Heart left ventricle (tissue), 16 donors: ENCODE measurements around the gene ABHD10. TPM values are rescaled to one million over a fixed set of nuclear protein-coding genes. Genes with fewer than 3 reads are reported as not detected.
A peak's percentile ranks its signal among the peaks of the same experiment; 100 is the strongest.

Experiments used
- ATAC-seq, 4 donors: fragments of 200-7000 bp; cut with Tn5 transposase; one replicate each; pipeline ENCODE4 v1.9.1; 2020 to 2022; ENCODE audit warnings: moderate library complexity in 4 of 4, mild to moderate bottlenecking in 3 of 4, moderate number of reproducible peaks in 1 of 4
- DNase-seq, 5 donors: peaks; one replicate each; pipeline ENCODE4 v3.0.0-alpha.2; 2020
- H3K27ac ChIP-seq, 12 donors: fragments of 200-600 bp; sonication (generic) in 4 of 12; one replicate each; pipeline versions ENCODE4 v1.5.0 to v1.8.0; 2016 to 2022; ENCODE audit warnings: mild to moderate bottlenecking in 2 of 12
- H3K27me3 ChIP-seq, 9 donors: fragments of 200-600 bp; sonication (generic) in 2 of 9; one replicate each; pipeline versions ENCODE4 v1.5.1 to v1.8.0; 2016 to 2022; ENCODE audit warnings: mild to moderate bottlenecking in 3 of 9
- H3K36me3 ChIP-seq, 9 donors: fragments of 200-600 bp; sonication (generic) in 2 of 9; one replicate each; pipeline versions ENCODE4 v1.5.0 to v1.8.0; 2018 to 2022; ENCODE audit warnings: mild to moderate bottlenecking in 2 of 9
- H3K4me1 ChIP-seq, 12 donors: fragments of 200-600 bp; sonication (generic) in 4 of 12; one replicate each; pipeline versions ENCODE4 v1.5.0 to v1.8.0; 2016 to 2022; ENCODE audit warnings: mild to moderate bottlenecking in 3 of 12
- H3K4me3 ChIP-seq, 12 donors: fragments of 200-600 bp; sonication (generic) in 4 of 12; one replicate each; pipeline versions ENCODE4 v1.5.0 to v1.8.0; 2017 to 2022; ENCODE audit warnings: mild to moderate bottlenecking in 9 of 12, moderate library complexity in 4 of 12
- H3K9me3 ChIP-seq, 12 donors: fragments of 200-600 bp; sonication (generic) in 4 of 12; one replicate each; pipeline versions ENCODE4 v1.5.0 to v1.8.0; 2016 to 2022; ENCODE audit warnings: mild to moderate bottlenecking in 1 of 12
- CTCF ChIP-seq, 12 donors: fragments of 200-600 bp; sonication (generic) in 4 of 12; IDR thresholded peaks; one replicate each; pipeline versions ENCODE4 v1.5.0 to v1.8.0; 2018 to 2022; ENCODE audit warnings: antibody characterized with exemption in 12 of 12, mild to moderate bottlenecking in 5 of 12
- POLR2A ChIP-seq, 2 donors: fragments of 450-650 bp; IDR thresholded peaks; one replicate each; pipeline ENCODE4 v1.6.1; 2017; ENCODE audit warnings: antibody characterized with exemption in 2 of 2, mild to moderate bottlenecking in 2 of 2, moderate library complexity in 2 of 2
- WGBS, 4 donors: extraction: QIAGEN DNeasy Blood & Tissue Kit in 2 of 4; methylation state at CpG; one replicate each; pipeline versions ENCODE4 v1.1.5 to v1.1.7; 2013 to 2018; 5-methylcytosine and 5-hydroxymethylcytosine counted together
- intact Hi-C, 10 donors: fragments of 100-400 bp; cut with DNase I; formaldehyde crosslinking; loops; one replicate each; pipeline versions ENCODE4 v1.11.1 to v1.14.2; 2022
- polyA plus RNA-seq, 2 donors: library from polyadenylated mRNA; stranded (reverse); fragments of 200-250 nt; gene quantifications; one replicate each; pipeline ENCODE4 v1.2.3, GENCODE V29; 2013
- total RNA-seq, 9 donors: library from RNA; depleted of rRNA in 2 of 9; stranded (reverse); fragments of >200 nt in 2 of 9; fragmentation: NEBNext Ultra II Directional in 3 of 9; extraction: Animal tissue kit (Norgen Biotek cat#: 25700) in 3 of 9; gene quantifications; one replicate each; pipeline versions ENCODE4 v1.1.0 to v1.2.4, GENCODE V29; 2016 to 2023
- donor health status: ischemic (EF 13 %, LVEDD 7.1; RV severe dilation, severe dysfunction).
- donor health status: healthy with polysubstance abuse.
- donor health status: DM: no; HTN: yes; CAD: no.
- donor health status: DM: no; HTN: no; CAD: no.
- donor health status: ischemic (EF 25% LVEDD 6.9; RV normal size, moderate dysfunction).
- donor health status: ischemic (EF 25% LVEDD 5.7; RV mildly dilated, moderate dysfunction).
- donor health status: healthy.
- donor health status: DM: yes; HTN: yes; CAD: no.
- donor health status: ischemic (EF 35%, LVEDD 5.7; RV mildly dilated, moderate dysfunction).
- donor health status: nonischemic (EF 11% LVEDD 7.7; RV severe dilation, severe dysfunction).
- donor health status: DM: yes; HTN: yes; CAD: no.
- donor health status: PGD.
- donor health status: ischemic (EF 29% LVEDD 5.4; RV normal size, mild dysfunction).
- donor health status: nonischemic (EF 23%, LVEDD 6.1; RV moderate dilation, normal function).

The ABHD10 gene
- total and polyA plus RNA-seq, 11 donors, result 13.5 to 50.1 (median 40.0) TPM

DNA sequence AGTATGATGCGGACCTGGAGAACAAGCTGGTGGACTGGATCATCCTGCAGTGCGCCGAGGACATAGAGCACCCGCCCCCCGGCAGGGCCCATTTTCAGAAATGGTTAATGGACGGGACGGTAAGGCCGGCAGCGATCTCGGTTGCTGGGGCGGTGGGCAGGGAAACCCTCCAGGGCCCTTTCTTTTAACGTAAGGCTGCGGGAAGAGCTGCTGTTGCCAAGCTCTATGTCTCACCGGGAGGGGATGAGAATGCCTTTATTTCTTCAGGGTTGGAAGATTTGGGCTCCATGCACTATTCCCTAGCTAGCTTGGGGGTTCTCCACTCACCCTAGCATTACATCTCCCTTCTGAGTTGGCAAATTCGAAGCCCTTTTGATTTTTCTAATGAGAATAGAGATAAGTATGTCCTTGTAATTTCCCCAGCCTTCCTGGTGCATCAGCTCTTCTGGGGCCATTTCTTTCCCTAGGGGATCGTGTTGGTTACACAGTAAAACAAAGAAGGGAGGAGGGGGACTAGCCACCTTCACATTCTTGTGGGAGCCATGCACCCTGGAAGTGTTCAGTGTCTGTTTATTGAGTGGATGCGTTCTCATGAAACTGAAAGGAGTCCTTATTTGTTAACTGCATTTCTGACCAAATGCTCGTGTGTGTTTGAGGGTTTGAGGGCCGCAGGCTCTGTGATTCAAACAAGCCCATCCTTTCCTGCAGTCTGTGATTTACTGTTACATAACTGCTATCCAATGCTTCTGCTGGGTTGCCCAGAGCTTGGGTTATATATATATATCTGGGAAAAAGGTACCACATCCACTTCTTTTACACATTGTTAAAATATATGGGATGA is 20.9 kb downstream of the ABHD10 start:
- Histone ChIP-seq H3K4me3 (peak overlapping the region in 10 of 12 donors; percentile 22 to 59 (median 46)), H3K27me3 (peaks cover 0 to 20% (median 0%) of the 10 kb centered on the region in 9 donors), H3K9me3 (no peaks in the 10 kb centered on the region), H3K36me3 (no peaks in the 10 kb centered on the region), H3K4me1 (peaks cover 0 to 16% (median 8%) of the 10 kb centered on the region in 12 donors), H3K27ac (no peak overlapping the region)
- intact Hi-C loops, result no loop called here
- no peak for TF ChIP-seq POLR2A (IDR thresholded peaks at IDR 0.05)
- no peak for TF ChIP-seq CTCF (IDR thresholded peaks at IDR 0.05)
- DNase-seq (no peak), ATAC-seq (no peak)
- 36 to 49% (median 44%) methylated on average over 18 to 19 of the region's 19 CpGs for WGBS, 4 donors

- Histone ChIP-seq H3K4me3 (no peak overlapping the region), H3K9me3 (no peaks in the 10 kb centered on the region), H3K27ac (no peak overlapping the region), H3K4me1 (peaks cover 0 to 16% (median 8%) of the 10 kb centered on the region in 12 donors), H3K36me3 (no peaks in the 10 kb centered on the region), H3K27me3 (peaks cover 0 to 20% (median 0%) of the 10 kb centered on the region in 9 donors)
- TF ChIP-seq CTCF (IDR thresholded peaks at IDR 0.05) (no peak), POLR2A (IDR thresholded peaks at IDR 0.05) (no peak)
- DNase-seq (no peak), ATAC-seq (no peak)
- intact Hi-C loops, result no loop called here
- 91 to 97% (median 92%) methylated on average over 5 of the region's 5 CpGs for WGBS, 4 donors
Observed at GRCh38 chr3:112000367-112000771, 21.5 kb downstream of the ABHD10 start.

GRCh38 chr3:112000966-112001365 is 22.1 kb downstream of the ABHD10 start:
- H3K27ac ChIP-seq, result no peak overlapping the region
- H3K4me1 ChIP-seq, result peaks cover 0 to 16% (median 8%) of the 10 kb centered on the region in 12 donors
- no peak overlapping the region for H3K4me3 ChIP-seq
- intact Hi-C loops, result no loop called here
- TF ChIP-seq POLR2A (IDR thresholded peaks at IDR 0.05) (no peak), CTCF (IDR thresholded peaks at IDR 0.05) (no peak)
- 87 to 96% (median 93%) methylated on average over 2 of the region's 2 CpGs for WGBS, 4 donors
- DNase-seq (no peak), ATAC-seq (no peak)
- no peaks in the 10 kb centered on the region for H3K9me3 ChIP-seq
- H3K27me3 ChIP-seq, result peaks cover 0 to 20% (median 0%) of the 10 kb centered on the region in 9 donors
- no peaks in the 10 kb centered on the region for H3K36me3 ChIP-seq

DNA sequence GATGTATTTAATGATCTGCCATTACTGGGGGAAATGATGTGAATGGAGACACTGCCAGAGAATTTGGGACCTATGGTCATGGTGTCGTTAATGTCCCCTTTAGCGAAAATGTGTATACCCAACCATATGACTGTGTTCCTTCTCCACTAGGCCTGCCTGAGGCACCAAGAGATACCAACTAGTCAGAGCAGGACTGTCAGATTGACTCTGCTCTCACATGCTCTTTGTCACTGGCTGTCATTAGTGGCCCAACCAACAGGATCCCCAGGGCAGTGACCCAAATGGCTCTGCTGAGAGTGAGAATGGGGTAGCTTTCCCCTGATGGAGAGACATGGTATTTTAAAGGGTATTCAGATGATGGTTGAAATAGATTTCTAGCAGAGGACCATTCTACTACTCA is 22.7 kb downstream of the ABHD10 start:
- no peaks in the 10 kb centered on the region for H3K9me3 ChIP-seq

More for the DNA sequence above, 22.7 kb downstream of the ABHD10 start:
- intact Hi-C loops, result no loop called here
- Histone ChIP-seq H3K27me3 (peaks cover 0 to 20% (median 0%) of the 10 kb centered on the region in 9 donors), H3K27ac (no peak overlapping the region), H3K4me1 (peaks cover 0 to 16% (median 8%) of the 10 kb centered on the region in 12 donors), H3K4me3 (no peak overlapping the region), H3K36me3 (no peaks in the 10 kb centered on the region)
- ATAC-seq (no peak), DNase-seq (no peak)
- no peak for TF ChIP-seq POLR2A (IDR thresholded peaks at IDR 0.05)
- no peak for TF ChIP-seq CTCF (IDR thresholded peaks at IDR 0.05)
- WGBS, 4 donors, result 93 to 100% (median 95%) methylated on average over 2 of the region's 2 CpGs
